A204.1 (cell line): ENCODE data around the gene GNG4.
"Not testable (repeated sequence)": the region's sequence is repeated elsewhere in the genome, so short reads cannot be mapped to it uniquely, and the experiment has no call there.

Source experiments
- FAIRE-seq: peaks from 2 replicates; lab custom pipeline; 2012; peaks lifted over from hg19 to GRCh38; lab: Jason Lieb, UNC

GNG4 gene

GRCh38 chr1:235648954-235649367, 623 bp downstream of the GNG4 start:
- no peak for FAIRE-seq

- no peak for FAIRE-seq
Measured at GRCh38 chr1:235648407-235648907, 1.1 kb downstream of the GNG4 start.

- not testable (repeated sequence) for FAIRE-seq
Measured at GRCh38 chr1:235647537-235647936, 2.0 kb downstream of the GNG4 start.

GRCh38 chr1:235646463-235646862, 3.1 kb downstream of the GNG4 start:
- no peak for FAIRE-seq

GRCh38 chr1:235644693-235645305, 4.8 kb downstream of the GNG4 start:
- no peak for FAIRE-seq

- FAIRE-seq, result no peak
Measured at GRCh38 chr1:235643837-235644692, 5.5 kb downstream of the GNG4 start.

- FAIRE-seq, result no peak
Measured at GRCh38 chr1:235642943-235643371, 6.6 kb downstream of the GNG4 start.

- no peak for FAIRE-seq
Measured at GRCh38 chr1:235642011-235642942, 7.3 kb downstream of the GNG4 start.

- no peak for FAIRE-seq
Measured at GRCh38 chr1:235640580-235640979, 9.0 kb downstream of the GNG4 start.

- FAIRE-seq, result no peak
Measured at GRCh38 chr1:235639226-235640205, 10.1 kb downstream of the GNG4 start.

- not testable (repeated sequence) for FAIRE-seq
Measured at GRCh38 chr1:235638612-235639011, 11.0 kb downstream of the GNG4 start.

- FAIRE-seq, result no peak
Measured at GRCh38 chr1:235637756-235638534, 11.6 kb downstream of the GNG4 start.

GRCh38 chr1:235635938-235636662, 13.5 kb downstream of the GNG4 start:
- FAIRE-seq, result no peak

GRCh38 chr1:235632506-235633401, 16.8 kb downstream of the GNG4 start:
- no peak for FAIRE-seq

- no peak for FAIRE-seq
Measured at GRCh38 chr1:235631816-235632215, 17.8 kb downstream of the GNG4 start.

- no peak for FAIRE-seq
Measured at GRCh38 chr1:235628316-235629005, 21.1 kb downstream of the GNG4 start.

- no peak for FAIRE-seq
Measured at GRCh38 chr1:235625831-235626230, 23.8 kb downstream of the GNG4 start.

GRCh38 chr1:235625340-235625739, 24.2 kb downstream of the GNG4 start:
- FAIRE-seq, result no peak
